ENCODE results near the gene CCDC82.

Gene CCDC82

DNA sequence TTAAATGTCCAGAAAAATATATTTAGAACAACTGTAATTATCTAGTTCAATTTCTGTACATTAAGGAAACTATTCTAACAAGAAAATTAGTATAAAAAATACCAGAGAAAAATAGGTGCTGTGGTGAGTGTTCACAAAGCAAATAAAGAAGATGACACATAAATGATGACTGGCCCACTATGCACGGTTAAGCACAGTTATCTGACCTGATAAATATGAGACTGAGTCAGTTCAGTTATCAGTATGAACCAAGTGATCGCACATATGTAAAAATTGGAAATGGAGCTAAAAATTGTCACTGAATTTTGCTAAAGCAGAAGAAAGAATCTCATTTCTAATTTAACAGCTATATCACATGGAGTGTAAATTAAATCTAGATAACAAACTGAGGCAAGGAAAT is 27.9 kb downstream of the CCDC82 start:
- DNase-seq (ENCODE audit: low read depth), result no peak

DNA sequence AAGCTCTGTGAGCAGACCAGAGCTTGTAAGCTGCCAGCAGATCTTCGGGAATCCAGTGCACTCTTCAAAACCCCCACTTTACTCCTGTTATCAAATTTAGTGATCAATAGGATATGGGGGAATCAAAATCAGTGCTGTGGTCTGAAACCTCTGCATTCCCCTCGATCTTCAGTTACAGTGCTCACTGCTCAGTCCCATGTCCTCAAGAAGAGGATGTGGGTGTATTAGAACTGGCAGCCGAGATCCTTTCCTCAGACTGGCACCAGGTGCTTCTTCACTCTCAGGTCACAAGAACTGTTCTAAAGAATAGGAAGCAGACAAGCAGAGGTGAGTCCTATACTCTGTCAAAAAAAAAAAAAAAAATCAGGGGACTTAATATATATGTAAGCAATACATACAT is 31.4 kb downstream of the CCDC82 start:
- DNase-seq (ENCODE audit: low read depth), result no peak

DNA sequence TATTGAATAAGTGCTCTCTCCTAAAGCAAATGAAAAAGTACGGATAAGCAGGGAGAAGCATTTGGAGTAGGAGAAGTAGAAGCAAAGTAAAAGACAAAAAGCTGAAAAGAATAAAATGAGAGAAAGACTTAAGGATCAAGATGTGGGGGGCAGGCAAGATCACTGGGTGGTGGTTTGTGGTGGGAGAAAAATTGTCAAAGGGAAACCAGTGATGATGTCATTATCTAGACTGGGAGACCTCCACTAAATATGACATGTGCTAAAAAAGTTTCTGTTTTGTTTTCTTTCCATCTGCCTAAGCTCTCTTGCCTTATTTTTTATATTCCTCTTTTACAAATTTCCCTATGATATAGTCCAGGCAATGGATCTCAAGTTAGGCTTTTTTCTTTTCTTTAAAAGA is 31.9 kb downstream of the CCDC82 start:
- DNase-seq (ENCODE audit: low read depth), result no peak

DNA sequence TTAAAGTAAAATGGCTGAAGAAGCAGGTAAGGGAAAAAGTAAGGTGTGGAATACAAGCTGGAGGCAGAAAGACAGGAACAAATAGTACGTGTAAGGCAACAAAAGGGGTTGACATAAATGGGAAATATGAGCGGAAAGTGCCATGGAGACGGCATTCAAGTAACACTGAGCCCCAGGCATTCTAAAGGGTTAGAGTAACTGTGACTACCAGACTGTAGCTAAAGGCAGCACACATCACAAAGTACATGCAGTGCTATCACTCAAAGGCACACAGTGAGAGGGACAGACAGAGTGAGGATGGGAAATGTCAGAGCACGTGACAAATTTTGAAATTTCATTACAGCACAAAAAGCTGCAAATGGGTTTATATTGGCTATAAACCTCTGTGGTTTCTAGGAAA is 32.9 kb downstream of the CCDC82 start:
- no peak for DNase-seq (ENCODE audit: low read depth)

DNA sequence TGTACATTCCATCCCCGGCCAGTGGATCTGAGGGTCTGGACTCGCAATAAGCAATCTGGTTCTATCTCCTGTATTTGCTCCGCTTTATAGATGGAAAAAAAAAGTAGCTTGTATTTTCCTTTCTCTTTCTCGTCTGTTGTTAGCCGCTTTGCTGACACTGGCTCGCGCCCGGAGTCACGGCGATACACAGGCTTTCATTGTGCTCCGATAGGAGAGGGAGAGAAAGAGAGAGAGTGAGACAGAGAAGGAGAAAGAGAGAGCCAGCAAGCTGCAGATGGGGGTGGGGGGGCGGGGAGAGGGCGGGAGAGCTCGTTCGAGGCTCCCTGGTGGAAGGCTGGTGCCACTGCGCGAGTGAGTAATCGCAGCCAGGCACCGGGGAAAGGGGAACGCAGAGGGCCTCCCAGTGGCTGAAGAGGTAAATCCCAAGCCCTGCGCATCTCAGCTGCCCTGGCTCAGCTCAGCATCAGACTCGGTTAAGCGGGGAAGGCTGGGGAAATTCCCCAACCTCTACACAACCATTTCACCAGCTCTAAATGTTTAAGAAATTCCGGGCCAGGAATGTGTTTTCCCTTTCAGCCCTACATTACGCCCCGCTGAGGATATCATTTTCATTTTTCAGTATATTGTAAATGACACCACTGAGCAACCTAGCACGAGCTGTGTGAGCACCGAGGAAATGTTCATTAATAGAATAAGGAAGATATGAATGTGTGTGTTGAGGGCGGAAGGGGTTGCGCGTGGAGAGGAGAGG is 46.6 kb downstream of the CCDC82 start, which contains the start of gene MAML2:
TSS of gene MAML2 (minus strand) at position 235 of the 751 bp plus-strand sequence. CDS start 1,300 bp downstream, outside the sequence.
- peak; percentile 94 for DNase-seq (ENCODE audit: low read depth)

DNA sequence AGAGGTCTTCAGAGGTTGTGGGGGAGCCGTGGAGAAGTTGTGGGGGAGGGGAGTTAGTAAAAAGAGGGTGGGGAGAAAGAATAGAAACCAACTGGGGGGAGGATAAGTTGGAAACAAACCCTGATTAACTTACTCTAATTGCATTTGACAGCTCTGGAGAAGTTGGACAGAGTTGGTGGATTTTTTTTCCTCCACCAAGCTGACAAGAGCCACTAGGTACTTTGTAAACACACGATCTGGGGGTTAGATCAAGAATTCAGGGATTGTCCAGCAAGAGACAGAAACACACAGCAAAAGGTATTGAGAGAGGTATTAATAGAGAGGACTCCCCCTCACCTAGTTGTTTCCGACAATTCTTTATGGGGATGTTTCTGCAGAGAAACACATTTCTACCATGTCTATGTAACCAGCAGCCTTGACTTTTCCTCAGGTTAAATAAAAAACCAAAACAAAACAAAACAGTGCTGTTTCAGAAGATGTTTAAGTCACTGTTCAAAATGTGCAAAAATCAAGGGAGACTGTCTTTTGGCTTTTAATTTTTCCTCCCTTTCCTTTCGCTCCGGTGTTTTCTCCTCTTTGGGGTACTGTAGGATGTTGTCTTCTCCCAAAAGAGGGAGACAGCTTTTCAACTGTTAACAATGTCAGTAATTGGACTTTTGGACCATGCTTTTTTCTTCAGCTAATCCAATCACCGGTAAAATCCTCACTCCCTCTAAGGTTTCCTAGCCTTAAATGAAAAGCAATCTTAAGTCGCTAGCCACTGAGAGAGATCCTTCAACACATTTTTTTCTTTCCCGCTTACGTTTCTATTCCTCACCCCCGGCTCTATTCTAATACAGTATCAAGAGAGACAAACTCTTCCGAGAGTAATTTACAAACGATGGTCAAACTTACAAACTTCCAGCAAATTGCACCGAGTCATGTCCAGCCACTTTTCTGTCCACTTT is 47.4 kb downstream of the CCDC82 start:
- DNase-seq (ENCODE audit: low read depth), result no peak

DNA sequence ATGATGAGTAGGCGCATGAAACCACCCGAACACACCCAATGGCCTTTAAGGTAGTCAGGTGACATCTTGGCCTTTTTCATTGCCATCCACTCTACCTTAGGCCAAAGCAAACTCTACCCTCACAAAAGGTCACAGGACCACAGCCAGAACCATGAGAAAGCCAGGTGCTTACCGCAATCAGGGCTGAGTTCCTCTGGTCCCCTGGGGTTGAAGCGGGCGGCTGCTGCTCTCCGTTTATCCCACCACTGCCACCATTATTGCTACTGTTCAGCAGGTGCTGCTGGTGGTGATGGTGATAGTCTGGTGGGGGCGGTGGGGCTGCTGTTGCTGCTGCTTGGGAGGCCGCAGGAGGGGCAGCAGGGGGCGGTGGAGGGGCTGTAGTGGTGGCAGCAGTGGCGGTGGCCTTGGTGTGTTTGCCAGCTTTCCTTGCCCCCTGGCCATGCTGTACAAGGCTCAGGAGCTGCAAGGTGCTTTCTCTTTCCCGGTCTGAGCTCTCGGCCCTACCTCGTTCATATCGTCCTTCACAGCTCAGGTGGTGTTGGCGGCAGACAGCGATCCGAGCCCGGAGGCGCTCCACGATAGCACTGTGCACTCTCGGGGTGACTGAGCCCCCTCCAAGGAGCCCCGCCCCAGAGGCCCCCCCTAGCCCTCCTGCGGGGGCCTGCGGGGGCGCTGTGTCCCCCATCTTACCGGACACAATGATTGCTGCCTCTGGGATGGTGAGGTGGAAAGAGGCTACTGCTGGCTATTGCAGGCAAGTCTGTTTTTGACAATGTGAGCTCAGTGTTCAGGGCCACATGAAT is 48.3 kb downstream of the CCDC82 start:
- peak; percentile 58 for DNase-seq (ENCODE audit: low read depth)

DNA sequence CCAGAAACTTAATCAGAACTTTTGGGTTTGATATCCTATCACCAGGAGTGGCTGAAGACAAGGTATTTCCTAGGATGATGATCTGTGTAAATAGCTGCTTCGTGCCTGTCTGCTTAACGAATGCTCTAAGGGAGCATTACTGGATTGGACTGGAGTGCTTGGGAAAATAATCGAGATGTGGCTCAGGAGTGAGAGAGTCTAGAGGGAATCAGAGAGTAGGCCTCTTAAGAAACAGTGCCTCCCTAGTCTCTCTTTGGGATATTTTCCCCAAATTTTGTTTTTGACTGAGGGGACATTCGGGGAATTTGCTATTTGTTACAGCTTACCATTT is 49.2 kb downstream of the CCDC82 start:
- peak; percentile 45 for DNase-seq (ENCODE audit: low read depth)

DNA sequence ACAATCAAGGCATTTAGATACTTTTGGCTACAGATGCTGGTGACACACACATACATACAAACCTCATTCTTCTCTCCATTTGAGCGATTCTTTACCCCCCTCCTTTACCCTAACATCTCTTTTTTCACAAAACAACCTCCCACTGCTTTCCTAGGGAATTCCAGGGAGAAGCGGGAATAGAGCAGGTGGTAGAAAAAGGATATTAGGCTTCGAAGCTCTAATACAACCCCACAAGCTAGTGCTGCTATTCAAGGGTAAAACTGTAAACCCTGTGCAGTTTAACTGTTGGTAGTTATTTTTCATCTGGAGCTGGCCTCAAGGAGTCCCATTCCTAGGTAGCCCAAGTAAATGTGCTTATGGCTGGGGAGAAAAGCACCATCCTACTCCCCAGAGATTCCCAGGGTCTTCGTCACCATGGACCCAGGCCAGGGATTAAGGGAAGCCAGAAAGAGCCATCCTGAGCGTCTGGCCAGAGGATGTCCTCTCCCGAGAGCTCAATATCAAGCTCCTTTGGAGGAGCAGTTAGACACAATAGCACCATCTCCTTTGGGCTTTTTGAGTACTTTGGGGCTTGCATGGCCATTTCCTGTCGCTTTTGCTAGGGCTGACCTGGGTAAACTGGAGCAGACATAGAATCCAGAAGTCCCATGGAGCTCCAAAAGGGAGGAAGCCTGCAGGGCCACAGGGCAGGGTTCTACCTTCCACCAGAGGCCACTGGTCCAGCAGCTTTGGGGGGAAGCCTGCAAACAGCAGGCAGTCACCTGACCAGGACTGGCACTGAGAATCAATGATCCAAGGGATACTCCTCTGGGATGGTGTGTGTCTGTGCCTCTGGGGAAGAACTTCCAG is 49.8 kb downstream of the CCDC82 start:
- DNase-seq (ENCODE audit: low read depth), result peak; percentile 49

DNA sequence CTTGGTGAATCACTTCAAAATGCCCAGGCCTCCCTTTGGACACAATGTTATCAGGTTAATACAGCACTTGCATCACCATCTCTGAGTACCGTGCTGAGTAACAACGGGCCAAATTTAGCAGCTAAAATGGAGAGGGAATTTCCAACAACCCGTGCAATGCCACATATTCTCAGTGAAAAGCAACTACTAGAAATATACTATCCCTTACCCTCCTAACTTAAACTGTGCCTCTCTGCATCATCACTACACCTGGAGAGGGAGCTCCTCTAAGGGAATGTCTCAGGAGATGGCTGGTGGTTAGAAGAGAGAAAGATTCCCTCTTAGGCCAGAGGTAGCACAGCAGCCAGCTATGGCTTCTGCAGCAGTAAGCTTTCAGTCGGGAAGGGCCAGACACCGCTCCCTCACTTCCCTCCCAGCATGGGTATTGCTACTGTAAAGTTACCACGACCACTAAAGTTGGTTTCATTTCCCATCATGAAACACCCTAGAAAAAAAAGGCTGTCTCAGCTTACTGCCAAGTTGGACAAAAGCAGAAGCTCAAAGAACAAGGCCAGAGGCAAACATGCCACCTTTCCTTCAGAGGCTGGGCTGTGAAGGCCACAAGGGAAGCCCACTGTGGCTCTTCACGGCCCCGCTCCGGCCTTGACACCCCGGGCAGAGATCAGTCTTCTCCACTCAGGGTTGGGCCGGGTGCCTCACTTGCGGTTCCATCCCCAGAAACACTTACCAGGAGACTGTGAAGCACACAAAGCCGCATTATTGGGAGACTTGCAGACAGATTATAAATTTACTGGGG is 50.6 kb downstream of the CCDC82 start:
- DNase-seq (ENCODE audit: low read depth), result peak; percentile 61

DNA sequence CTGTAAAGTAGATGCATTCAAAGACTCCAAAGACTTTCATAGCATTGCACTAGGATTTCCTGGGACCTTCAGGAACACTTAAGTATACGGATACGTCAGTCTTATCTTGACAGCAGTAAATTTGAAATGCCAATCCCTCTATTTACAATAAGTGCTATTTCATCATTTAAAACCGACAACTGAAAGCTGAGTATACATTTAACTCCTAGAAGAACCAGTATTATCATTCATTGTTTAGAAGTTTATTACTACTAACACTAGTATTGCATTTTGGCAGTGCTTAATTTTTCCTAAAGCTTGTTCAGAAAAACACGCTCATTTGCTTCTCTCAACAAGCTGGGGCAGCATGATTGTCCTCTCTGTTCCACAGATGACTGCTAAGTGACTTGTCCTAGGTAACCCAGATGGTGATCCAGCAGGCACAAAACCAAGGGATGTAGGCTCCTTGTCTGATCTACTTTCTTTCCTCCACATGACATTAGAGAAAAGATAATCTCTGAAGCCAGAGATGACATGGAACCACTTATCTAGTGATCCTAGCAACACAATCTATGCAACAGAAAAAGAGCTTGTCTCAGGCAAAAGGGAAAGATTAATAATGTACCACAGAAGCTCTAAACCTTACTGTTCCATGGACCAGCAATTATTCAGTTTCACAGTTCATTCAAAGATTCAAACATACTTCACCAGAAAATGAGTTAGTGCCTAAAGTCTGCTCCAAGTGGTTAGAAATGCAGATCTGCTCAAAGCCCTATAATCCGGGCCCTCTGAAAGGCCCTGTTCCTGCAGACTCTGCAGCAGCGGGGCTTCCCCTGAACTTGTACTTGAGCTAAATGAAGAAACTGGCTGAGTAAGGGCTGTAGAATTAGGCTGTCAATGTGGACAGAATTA is 51.9 kb downstream of the CCDC82 start:
- DNase-seq (ENCODE audit: low read depth), result peak; percentile 57

DNA sequence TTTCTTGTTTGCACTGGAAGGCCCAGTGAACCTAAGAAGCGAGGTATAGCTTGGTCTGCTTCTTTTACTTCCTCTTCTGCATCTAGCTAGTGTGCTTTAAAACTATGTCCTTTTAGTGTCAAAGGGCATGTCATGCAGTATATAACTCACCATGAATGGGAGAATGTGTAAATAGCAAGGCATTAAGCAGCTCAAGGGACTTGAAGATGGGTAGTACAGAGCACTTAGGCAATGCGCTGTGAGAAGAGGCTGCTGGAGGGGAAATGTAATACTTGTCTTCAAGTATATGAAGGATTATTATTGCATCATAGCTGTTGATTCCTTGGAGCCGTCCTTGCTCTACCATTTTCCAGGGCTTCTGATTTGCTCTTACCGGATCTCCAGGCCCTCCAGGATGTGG is 54.3 kb downstream of the CCDC82 start:
- DNase-seq (ENCODE audit: low read depth), result no peak

DNA sequence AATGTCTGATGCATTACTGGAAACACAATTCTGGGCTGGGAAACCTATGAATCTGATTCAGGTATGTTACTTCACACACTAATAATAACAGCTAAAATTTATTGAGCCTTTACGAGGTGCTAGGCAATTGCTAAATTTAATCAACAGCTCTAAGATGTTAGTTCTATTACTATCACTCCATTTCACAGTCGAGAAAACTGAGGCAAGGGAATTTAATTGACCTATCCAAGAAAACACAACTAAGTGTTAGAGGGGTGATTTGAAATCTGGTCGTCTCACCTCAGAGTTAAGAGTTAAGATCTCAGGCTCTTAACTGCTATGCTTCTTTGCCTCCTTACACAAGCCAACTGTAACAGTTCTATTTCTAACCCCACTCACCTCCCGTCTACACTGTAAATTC is 55.5 kb downstream of the CCDC82 start:
- no peak for DNase-seq (ENCODE audit: low read depth)

DNA sequence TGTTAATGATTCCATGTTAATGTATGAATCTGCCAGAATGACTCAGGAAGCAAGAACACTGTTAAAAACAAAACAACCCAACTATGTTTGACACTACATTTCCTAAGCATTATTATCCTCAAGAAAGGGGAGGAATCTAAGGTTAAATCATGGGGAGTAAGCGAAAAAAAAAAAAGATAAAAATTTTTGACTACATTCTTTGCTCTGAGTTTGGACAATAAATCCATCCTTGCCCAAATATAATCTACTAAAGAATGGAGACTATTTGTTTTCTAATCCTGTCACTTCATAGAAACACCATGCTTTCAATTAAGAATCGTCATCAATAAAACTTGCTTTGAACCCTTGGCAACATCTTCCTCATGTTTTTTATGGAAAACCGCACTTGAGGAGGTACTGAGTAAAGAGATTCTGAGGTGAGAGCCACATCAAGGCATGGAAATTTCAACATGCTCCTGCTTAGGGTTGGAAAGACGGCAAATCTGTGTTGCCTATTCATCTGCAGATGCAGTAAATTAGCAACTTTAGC is 56.5 kb downstream of the CCDC82 start:
- peak; percentile 83 for DNase-seq (ENCODE audit: low read depth)

DNA sequence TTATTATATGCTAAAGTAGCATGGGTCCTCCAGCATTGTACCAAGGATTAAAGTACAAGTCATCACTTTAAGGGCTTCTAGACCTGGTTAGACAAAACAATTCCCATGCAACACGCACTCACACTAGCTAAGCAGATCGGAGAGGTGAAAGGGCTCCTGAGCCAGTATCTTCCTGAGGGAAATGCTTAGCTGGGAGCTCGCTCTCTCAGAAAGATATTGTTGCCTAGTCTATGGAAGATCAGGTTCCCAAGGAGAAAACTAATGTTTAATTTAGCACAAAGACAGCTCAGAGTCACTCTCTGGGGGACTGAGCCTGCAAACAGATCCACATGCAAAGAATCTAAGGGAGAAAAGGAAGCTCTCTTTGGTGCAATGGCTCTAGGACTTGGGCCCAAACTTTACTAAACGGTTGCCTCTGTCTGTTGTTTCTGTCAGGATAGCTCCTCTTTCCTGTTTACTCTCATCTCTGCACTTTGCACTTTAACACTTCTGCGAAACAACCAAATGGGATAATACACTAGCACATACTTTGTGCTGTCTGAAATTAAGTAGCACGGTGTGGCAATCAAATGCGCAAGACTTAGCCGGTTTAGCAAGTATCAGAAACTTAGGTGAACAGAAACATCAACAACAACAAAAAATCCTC is 57.5 kb downstream of the CCDC82 start:
- DNase-seq (ENCODE audit: low read depth), result no peak

DNA sequence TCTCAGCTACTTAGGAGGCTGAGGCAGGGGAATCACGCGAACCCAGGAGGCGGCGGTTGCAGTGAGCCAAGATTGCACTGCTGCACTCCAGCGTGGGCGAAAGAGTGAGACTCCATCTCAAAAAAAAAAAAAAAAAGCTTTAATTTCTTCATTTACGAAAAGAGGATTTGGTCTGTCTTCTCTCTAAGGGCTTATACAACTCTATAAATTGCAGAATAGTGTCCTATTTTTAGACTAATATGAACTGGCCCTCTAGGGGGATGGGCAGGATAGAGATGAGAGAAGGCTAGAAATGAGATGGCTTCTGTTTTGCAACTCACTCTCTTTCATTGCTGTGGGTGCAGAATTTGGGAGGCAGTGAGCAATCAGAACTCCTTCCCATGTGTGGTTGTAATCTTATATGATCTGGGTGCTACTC is 58.0 kb downstream of the CCDC82 start:
- peak; percentile 66 for DNase-seq (ENCODE audit: low read depth)

DNA sequence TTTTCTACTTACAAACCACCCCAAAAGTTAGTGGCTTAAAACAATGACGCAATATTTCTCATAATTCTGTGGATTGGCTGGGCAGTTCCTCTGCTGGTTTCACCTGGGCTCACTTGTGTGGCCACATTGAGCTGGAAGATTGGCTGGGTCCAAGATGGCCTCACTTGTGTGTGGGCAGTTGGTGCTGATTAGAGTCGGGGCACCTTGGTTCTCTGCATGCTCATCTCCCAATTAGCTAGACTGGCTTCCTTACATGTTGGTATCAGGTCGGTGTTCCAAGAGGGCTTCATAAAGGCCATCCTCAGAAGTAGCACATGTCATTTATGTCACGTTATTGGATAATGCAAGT is 59.2 kb downstream of the CCDC82 start:
- DNase-seq (ENCODE audit: low read depth), result no peak

DNA sequence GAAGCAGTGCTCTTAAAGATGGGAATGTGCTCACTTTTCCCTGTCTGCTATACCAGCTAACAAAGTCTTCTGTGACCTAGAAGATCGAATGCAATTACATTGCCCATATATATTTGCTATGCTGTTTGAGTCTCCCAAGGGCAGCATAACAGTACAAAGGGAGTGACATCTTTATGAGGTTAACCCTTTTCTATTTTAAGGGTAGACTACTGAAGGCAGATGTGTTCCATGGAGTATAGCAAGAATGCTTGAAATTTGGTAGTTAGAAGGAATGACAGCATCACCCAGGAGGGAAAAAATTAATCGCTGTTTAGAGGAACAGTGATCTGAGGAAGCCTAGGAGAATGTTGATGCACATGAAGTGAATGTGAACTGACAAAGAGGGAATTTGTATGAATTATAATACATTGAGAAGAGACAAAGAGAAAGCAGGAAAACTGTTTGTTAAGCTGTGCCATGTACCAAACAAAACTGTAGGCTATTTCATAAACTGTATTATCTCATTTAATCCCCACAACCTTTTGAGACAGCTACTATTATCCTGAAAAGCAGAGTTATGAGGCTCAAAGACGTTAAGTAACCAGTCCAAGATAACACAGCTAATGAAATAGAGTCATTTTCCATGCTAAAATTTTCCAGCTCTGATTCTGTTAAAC is 59.7 kb downstream of the CCDC82 start:
- DNase-seq (ENCODE audit: low read depth), result peak; percentile 58

All from EH (cell line).